ENCODE measurements around the gene TSEN2. TPM values are rescaled to one million over a fixed set of nuclear protein-coding genes. Genes with fewer than 3 reads are reported as not detected.
"Not testable (repeated sequence)": the region's sequence is repeated elsewhere in the genome, so short reads cannot be mapped to it uniquely, and the experiment has no call there.

Gene TSEN2
- total RNA-seq, 1 experiment from 2014 or later: 21.4 TPM

DNA sequence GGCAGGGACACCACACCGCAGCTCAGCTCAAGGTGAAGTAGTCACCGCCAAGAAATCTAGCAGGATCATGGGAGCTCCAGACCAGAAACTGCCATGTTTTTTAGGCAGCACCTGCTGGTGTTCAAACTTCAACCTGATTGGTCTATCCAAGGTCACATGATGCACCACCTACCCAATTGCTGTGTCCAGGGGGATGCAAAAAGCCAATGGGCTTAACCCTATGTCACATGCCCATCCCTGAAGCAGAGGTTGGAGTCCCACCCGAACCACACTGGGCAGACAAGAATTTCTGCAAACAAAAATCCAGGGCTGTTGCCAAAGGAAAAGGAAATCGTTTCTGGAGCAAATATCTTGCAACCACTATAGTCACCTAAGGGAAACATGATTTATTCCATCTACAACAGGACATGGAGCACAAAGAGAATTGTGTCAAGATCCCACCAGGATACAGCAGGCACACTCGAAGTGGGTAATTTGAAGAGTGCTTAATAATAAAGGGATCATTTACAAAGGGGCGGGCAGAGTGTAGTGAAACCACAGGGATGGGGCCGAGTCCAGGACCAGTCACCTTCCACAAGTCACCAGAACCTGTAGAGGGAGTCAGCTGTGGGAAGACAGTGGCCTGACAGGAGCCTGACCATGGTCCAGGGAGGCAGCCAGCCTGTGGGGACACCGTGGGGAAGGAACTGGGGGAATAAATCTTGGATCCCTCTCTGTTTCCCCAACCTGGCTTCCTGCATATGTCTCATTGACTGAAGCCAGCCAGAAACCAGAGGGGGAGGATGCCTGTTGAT, 34.2 kb upstream of the TSEN2 start:
- in situ Hi-C loops (cut with HindIII; ENCODE audit: low sequenced_read_pairs): no loop called here
- no peak for DNase-seq (ENCODE audit: low spot score)

DNA sequence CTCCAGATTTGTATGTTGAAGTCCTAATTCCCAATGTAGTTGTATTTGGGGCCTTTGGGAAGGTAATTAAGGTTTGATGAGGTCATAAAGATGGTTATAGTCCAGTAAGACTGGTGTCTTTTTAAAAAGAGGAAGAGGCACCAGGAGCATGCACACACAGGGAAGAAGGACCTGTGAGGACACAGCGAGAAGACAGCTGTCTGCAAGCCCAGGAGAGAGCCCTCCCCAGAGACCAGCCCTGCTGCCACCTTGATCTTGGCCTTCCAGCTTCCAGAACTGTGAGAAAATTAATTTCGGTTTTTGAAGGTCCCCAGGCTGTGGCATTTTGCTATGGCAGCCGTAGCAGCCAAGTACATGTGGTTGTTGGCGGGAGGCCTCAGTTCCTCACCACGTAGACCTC, 32.8 kb upstream of the TSEN2 start:
- no peak for DNase-seq (ENCODE audit: low spot score)
- in situ Hi-C loops (cut with HindIII; ENCODE audit: low sequenced_read_pairs): no loop called here

DNA sequence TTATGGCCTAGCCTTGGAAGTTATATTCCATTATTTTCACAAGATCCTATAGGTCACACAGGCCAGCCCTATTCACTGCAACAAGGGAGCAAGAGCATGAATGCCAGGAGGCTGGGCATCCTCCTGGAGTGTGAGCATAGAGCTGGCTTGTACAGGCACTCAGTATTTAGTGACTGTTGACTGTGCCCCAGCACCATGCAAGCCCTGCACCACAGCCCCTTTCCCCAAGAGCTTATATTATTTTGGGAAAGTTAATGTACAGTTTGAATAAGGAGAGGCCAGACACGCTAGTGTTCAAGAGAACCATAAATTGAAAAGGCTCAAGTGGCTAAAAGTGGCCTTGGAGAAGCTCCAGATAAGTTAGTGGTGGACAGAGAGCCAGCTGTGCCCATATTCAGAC, 32.3 kb upstream of the TSEN2 start:
- no peak for DNase-seq (ENCODE audit: low spot score)
- in situ Hi-C loops (cut with HindIII; ENCODE audit: low sequenced_read_pairs): no loop called here

- DNase-seq (ENCODE audit: low spot score): no peak
- in situ Hi-C loops (cut with HindIII; ENCODE audit: low sequenced_read_pairs): no loop called here
These were observed 31.6 kb upstream of the TSEN2 start for GRCh38 chr3:12452361-12453330.

DNA sequence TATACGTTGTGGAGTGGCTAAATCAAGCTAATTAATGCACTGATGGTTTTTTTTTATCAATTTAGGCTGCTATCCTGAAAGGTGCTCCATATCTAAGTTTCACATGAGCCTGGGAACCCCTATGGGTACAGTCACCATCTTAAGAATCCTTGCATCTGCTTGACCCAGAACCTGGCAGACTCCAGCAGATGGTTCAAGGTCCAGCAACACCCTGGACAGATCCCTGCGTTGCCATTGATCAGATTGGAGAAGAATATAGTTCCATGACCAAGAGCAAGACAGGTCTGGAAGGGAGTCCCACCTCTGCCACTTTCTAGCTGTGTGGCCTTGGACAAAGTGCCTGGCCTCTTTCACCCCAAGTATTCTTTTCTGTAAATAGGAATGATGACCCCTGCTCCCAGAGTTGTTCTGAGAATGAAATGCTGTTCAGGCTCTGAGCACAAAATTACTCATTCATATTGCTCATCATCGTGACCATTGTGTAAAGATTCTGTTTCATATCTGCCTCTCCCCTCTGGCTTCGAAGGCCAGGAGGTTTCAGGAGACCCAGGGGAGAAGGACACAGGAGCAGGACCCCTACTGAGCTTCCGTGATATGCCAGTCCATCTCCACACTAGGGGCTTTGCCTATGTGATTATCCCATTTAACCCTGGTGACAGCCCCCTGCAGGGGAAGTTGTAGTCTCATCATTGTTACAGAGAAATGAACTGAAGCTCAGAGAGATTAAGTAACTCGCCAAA, 30.0 kb upstream of the TSEN2 start:
- in situ Hi-C loops (cut with HindIII; ENCODE audit: low sequenced_read_pairs): no loop called here

DNA sequence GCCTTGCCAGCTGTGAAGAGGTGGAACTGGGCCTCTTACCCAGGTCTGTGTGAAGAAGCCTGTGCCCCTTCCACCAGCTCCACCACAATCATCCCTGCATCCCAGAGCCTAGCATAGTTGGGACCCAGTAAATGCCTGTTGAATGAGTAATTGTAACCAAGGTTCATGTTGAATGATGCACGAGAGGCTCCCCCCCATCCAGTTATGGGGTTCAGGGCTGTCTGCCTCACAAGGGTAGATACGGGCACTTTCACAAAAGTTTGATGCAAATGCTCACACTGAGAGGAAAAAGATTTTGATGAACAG, 29.5 kb upstream of the TSEN2 start:
- in situ Hi-C loops (cut with HindIII; ENCODE audit: low sequenced_read_pairs): no loop called here

More for the DNA sequence above, 30.0 kb upstream of the TSEN2 start:
- DNase-seq (ENCODE audit: low spot score): no peak

GRCh38 chr3:12455740-12456139, 28.5 kb upstream of the TSEN2 start:
- in situ Hi-C loops (cut with HindIII; ENCODE audit: low sequenced_read_pairs): no loop called here
- DNase-seq (ENCODE audit: low spot score): no peak

More for the DNA sequence above, 29.5 kb upstream of the TSEN2 start:
- DNase-seq (ENCODE audit: low spot score): no peak

GRCh38 chr3:12456441-12456840, 27.8 kb upstream of the TSEN2 start:
- in situ Hi-C loops (cut with HindIII; ENCODE audit: low sequenced_read_pairs): no loop called here
- no peak for DNase-seq (ENCODE audit: low spot score)

DNA sequence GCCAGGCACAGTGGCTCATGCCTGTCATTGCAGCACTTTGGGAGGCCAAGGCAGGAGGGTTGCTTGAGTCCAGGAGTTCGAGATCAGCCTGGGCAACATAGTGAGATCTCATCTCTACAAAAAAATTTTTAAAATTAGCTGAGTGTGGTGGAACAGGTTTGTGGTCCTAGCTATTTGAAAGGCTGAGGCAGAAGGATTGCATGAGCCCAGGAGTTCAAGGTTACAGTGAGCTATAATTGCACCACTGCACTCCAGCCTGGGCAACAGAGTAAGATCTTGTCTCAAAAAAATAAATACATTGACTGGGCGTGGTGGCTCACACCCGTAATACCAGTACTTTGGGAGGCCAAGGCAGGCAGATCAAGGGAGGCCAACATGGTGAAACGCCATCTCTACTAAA, 26.9 kb upstream of the TSEN2 start:
- DNase-seq (ENCODE audit: low spot score); in situ Hi-C loops (cut with HindIII; ENCODE audit: low sequenced_read_pairs): not testable (repeated sequence)

DNA sequence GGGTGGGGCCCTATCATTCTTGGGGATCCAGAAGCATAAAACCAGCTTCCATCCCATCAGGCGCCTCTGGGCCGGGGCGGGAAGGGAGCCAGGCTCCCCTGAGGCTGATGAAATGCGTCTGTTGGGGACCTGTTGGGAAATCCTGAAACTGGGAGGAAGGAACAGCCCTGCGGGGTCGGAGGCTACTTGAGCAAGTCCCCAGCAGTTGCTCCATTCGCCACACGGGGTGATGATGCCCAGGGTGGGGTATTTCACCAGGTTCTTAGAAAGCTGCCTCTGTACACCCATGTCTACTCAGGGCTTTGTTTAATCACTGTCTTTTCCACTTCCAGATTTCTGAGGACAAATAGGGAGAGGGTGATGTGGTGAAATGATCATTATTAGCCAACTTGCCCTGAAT, 25.4 kb upstream of the TSEN2 start:
- in situ Hi-C loops (cut with HindIII; ENCODE audit: low sequenced_read_pairs): no loop called here
- no peak for DNase-seq (ENCODE audit: low spot score)

DNA sequence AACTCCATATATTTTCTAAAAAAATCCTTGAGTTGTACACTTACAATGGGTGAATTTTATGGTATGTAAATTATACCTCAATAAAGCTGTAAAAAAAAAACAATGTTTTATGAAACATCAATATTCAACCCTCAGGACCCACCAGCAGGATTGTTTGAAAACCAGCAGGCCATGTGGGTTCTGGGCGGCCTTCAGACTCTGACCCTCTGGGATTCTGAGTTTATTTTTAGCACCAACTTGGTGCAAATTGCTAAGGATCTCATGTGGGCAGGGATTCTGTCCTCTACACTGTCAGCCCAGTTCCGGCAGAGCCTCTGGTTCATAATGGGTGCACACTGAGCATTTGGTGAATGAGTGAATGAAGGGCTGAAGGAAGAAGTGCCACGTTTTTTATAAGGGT, 24.2 kb upstream of the TSEN2 start:
- in situ Hi-C loops (cut with HindIII; ENCODE audit: low sequenced_read_pairs): no loop called here
- DNase-seq (ENCODE audit: low spot score): no peak

- in situ Hi-C loops (cut with HindIII; ENCODE audit: low sequenced_read_pairs): no loop called here
These were observed 23.1 kb upstream of the TSEN2 start for GRCh38 chr3:12461097-12461649.

DNA sequence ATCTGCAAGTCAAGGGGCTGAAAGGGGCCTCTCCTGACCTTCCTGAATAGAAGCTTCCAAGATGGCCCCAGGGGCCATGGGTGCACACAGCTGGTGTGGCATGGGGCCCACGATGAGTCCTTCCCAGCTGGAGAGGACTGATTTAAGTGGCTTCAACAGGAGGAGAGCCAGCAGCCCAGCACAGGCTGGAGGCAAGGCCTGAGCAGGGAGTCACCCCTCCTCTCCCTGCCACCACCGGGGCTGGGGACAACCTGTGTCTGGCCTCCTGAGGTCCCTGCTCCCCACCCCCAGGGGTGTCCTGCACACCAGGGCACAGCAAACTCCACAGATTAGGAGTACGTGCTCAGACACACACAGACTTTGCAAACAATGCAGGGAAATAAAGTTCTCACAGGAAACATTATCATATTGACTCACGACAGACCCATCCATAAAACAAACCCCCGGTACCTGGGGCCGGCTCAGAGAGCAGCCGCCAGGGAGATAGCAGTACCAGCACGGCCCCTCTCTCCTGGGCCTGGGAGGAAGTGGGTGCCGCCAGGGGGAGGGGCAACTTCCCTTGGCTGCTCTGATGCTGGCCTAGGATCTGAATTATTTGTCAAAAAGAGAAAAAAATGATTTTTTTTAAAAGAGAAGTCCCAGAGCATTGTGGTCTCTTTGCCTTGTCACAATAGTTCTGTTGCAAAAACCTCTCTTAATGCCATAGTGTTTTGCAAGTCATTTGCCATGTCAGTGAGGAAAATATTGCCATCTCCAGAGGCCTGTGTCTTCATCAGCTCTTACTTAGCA, 21.9 kb upstream of the TSEN2 start:
- in situ Hi-C loops (cut with HindIII; ENCODE audit: low sequenced_read_pairs): no loop called here
- DNase-seq (ENCODE audit: low spot score): no peak

More at GRCh38 chr3:12461097-12461649, 23.1 kb upstream of the TSEN2 start:
- DNase-seq (ENCODE audit: low spot score): no peak

- DNase-seq (ENCODE audit: low spot score): no peak
- in situ Hi-C loops (cut with HindIII; ENCODE audit: low sequenced_read_pairs): no loop called here
These were observed 20.6 kb upstream of the TSEN2 start for GRCh38 chr3:12463686-12464085.

DNA sequence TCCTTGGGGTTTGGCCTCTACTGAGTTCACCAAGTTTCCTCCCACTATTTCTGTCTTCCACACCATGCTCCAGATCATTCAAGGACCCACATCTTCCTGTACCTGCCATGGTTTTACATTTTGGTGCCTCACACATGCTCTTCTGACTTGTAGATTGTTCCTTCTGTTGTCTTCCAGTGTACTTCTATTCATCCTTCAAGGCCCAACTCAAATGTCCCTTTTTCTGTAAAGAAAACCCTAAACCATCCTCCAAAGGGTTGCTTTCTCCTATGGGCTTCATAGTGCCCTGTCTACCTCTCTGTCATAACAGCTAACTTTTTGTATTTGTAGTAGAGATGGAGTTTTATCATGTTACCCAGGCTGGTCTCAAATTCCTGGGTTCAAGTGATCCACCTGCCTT, 20.1 kb upstream of the TSEN2 start:
- in situ Hi-C loops (cut with HindIII; ENCODE audit: low sequenced_read_pairs): no loop called here

GRCh38 chr3:12465151-12465835, 19.0 kb upstream of the TSEN2 start:
- no peak for DNase-seq (ENCODE audit: low spot score)
- in situ Hi-C loops (cut with HindIII; ENCODE audit: low sequenced_read_pairs): no loop called here

More for the DNA sequence above, 20.1 kb upstream of the TSEN2 start:
- DNase-seq (ENCODE audit: low spot score): no peak

GRCh38 chr3:12465836-12466225, 18.4 kb upstream of the TSEN2 start:
- in situ Hi-C loops (cut with HindIII; ENCODE audit: low sequenced_read_pairs): no loop called here
- no peak for DNase-seq (ENCODE audit: low spot score)

- no peak for DNase-seq (ENCODE audit: low spot score)
- in situ Hi-C loops (cut with HindIII; ENCODE audit: low sequenced_read_pairs): no loop called here
These were observed 16.5 kb upstream of the TSEN2 start for GRCh38 chr3:12467746-12468145.

Measured in G401 (cell line).